Activated naive CD4-positive, alpha-beta T cell treated with anti-CD3 and anti-CD28 coated beads, Interleukin-2, amount 10 ng/mL, durations not matched to agents 7 days and 5 days (primary cell): ENCODE data around the gene TRIM2.

Experiments used
- CTCF ChIA-PET: fragments of 350-600 bp; sonication (Branson Sonifier 250); formaldehyde crosslinking; loops from one replicate; lab custom pipeline; 2021; ENCODE audit warnings: antibody characterized with exemption; lab: Charles Lee
- DNase-seq: peaks from one replicate; pipeline ENCODE4 v3.0.0-alpha.2; 2020
- H3K27ac Mint-ChIP-seq: one replicate; pipeline ENCODE4 v1.8.0; 2021; ENCODE audit warnings: mild to moderate bottlenecking, moderate library complexity, mixed read lengths
- H3K27me3 Mint-ChIP-seq: one replicate; pipeline ENCODE4 v1.8.0; 2021; ENCODE audit warnings: mild to moderate bottlenecking, mixed read lengths
- H3K36me3 Mint-ChIP-seq: one replicate; pipeline ENCODE4 v1.8.0; 2021; ENCODE audit warnings: mixed read lengths
- H3K4me1 Mint-ChIP-seq: one replicate; pipeline ENCODE4 v1.8.0; 2021; ENCODE audit warnings: mixed read lengths
- H3K4me3 Mint-ChIP-seq: one replicate; pipeline ENCODE4 v1.8.0; 2021; ENCODE audit warnings: mild to moderate bottlenecking, moderate library complexity, mixed read lengths
- H3K9me3 Mint-ChIP-seq: one replicate; pipeline ENCODE4 v1.8.0; 2021; ENCODE audit warnings: mixed read lengths

Gene TRIM2

DNA sequence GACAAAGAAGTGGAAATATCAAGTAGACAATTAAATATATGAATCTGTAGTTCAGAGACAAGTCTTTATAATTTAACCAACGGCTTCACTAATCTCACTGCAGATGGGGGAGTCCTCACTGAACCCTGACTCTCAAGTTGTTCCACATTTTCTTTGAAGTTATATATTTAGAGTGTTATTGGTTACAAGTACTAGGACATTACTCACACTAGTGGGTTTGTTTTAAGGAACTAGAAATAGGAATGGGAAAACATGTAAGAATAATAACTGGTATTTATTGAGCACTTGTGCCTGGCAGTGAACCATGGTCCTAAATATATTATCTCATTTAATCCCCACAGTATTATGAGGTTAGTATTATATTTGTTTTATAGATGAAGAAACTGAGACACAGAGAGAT lies 162.2 kb downstream of the TRIM2 start:
- H3K4me1 Mint-ChIP-seq, result peaks cover 2% of the 10 kb centered on the region
- CTCF ChIA-PET, result no interaction called here
- H3K9me3 Mint-ChIP-seq, result peaks cover 1% of the 10 kb centered on the region
- H3K27ac Mint-ChIP-seq, result no peak overlapping the region
- peaks cover 79% of the 10 kb centered on the region for H3K36me3 Mint-ChIP-seq
- DNase-seq, result no peak
- no peak overlapping the region for H3K4me3 Mint-ChIP-seq
- no peaks in the 10 kb centered on the region for H3K27me3 Mint-ChIP-seq

DNA sequence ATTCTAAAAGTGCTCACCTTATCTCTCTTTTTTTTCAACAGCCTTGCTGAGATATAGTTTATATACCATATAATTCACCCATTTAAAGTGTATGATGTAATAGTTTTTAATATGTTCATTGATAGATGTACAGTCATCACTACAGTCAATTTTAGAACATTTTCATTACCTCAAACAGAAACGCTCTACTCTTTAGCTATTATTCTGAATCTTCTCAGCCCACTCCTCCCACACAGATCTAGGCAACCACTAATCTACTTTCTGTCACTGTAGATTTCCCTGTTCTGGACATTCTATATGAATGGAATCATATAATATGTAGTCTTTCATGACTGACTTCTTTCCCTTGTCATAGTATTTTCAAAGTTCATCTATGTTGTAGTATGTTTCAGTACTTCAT lies 162.8 kb downstream of the TRIM2 start:
- no peak overlapping the region for H3K27ac Mint-ChIP-seq
- H3K4me1 Mint-ChIP-seq, result peaks cover 2% of the 10 kb centered on the region
- H3K36me3 Mint-ChIP-seq, result peaks cover 82% of the 10 kb centered on the region
- H3K9me3 Mint-ChIP-seq, result peaks cover 1% of the 10 kb centered on the region
- CTCF ChIA-PET, result no interaction called here
- DNase-seq, result no peak
- no peaks in the 10 kb centered on the region for H3K27me3 Mint-ChIP-seq
- no peak overlapping the region for H3K4me3 Mint-ChIP-seq

DNA sequence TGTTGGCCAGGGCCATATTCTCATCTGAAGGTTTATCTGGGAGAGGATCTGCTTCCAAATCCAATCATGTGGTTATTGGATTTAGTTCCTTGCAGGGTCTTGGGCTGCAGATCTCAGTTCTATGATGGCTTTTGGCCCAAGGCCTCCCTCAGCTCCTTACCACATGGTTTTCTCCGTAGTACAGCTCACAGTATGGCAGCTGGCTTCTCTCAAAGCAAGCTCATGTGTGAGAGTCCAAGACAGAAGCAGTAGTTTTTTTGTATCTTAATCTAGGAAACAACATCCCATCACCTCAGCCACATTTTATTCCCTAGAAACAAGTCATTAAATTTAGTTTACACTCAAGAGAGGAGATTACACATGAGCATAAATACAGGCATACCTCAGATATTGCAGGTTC lies 164.8 kb downstream of the TRIM2 start:
- peaks cover 82% of the 10 kb centered on the region for H3K36me3 Mint-ChIP-seq
- no peaks in the 10 kb centered on the region for H3K27me3 Mint-ChIP-seq
- H3K9me3 Mint-ChIP-seq, result peaks cover 4% of the 10 kb centered on the region
- peaks cover 2% of the 10 kb centered on the region for H3K4me1 Mint-ChIP-seq
- no peak for DNase-seq
- CTCF ChIA-PET, result no interaction called here
- H3K27ac Mint-ChIP-seq, result no peak overlapping the region
- H3K4me3 Mint-ChIP-seq, result no peak overlapping the region

DNA sequence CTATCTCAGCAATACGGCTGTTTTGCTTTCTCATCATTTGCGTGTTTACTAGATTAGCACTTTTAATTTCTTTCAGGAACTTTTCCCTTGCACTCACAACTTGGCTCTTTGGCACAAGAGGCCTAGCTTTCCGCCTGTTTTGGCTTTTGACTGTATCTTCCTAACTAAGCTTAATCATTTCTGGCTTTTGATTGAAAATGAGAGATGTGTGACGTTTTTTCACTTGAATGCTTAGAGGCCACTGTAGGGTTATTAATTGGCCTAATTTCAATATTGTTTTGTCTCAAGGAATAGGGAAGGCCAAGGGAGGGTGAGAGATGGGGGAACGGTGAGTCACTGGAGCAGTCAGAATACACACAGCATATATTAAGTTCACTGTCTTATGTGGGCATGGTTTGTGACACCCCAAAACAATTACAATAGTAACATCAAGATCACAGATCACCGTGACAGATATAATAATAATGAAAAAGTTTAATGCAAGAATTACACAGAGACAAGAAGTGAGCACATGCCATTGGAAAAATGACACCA lies 167.5 kb downstream of the TRIM2 start:
- Mint-ChIP-seq H3K36me3 (peaks cover 80% of the 10 kb centered on the region), H3K4me1 (peaks cover 2% of the 10 kb centered on the region), H3K9me3 (peaks cover 3% of the 10 kb centered on the region), H3K27me3 (no peaks in the 10 kb centered on the region), H3K27ac (no peak overlapping the region), H3K4me3 (no peak overlapping the region)
- CTCF ChIA-PET, result interaction anchor here (1.1 to 1.6 kb wide), 2 partner anchors 75 to 203 kb away, joined by 3 read pairs; no protein-coding TSS in a partner anchor
- DNase-seq, result no peak

DNA sequence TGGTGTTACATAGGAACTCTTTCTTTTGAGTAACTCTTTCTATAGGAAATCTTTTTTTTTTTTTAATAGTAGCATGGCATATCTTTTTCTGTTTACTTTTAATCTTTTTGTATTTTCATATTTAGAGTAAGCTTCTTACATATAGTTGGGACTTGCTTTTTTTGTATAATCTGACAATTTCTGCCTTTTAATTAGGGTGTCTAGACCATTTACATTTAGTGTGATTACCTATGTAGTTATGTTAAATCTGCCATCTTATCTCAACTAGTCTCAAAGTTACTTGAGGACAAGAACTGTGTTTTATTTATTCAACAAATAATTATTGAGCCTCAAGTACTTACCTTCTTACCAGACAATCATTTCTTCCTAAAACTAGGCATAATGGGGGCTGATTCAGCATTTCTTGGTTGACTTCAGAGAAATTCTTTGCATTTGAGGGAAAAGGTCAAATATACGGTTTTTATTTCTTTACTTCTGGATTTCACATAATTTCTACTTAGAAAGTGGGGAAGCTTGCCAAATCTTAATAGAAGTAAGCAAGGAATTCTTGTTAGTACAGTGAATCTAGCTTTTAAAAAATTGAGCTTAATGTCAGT lies 168.8 kb downstream of the TRIM2 start:
- H3K36me3 Mint-ChIP-seq, result peaks cover 68% of the 10 kb centered on the region
- H3K27ac Mint-ChIP-seq, result no peak overlapping the region
- H3K4me1 Mint-ChIP-seq, result peaks cover under 1% of the 10 kb centered on the region
- peaks cover 3% of the 10 kb centered on the region for H3K9me3 Mint-ChIP-seq
- CTCF ChIA-PET, result interaction anchor here (1.0 kb wide), 1 partner anchor 11 kb away, joined by 3 read pairs; no protein-coding TSS in a partner anchor
- no peak overlapping the region for H3K4me3 Mint-ChIP-seq
- no peaks in the 10 kb centered on the region for H3K27me3 Mint-ChIP-seq
- DNase-seq, result no peak

DNA sequence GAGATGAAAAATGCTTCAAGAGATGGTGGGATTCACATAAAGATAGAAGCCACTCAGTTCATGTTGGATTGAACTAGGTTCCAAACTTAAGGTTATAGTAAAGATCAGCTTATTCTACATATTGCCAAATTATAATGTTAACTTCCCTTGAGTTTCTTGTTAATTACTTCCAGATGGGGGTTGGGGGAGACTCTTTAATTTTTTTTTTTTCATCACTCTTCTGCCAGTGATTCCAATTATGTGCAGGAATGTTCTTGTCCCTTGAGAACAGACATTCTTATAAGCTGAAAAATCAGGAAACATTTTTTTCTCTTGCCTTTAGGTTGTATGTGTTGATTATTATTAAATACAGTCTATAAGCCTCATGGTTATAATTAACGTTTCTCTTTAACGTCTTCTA lies 170.2 kb downstream of the TRIM2 start:
- Mint-ChIP-seq H3K27me3 (no peaks in the 10 kb centered on the region), H3K9me3 (peaks cover 3% of the 10 kb centered on the region), H3K4me1 (no peaks in the 10 kb centered on the region), H3K36me3 (peaks cover 57% of the 10 kb centered on the region), H3K27ac (no peak overlapping the region), H3K4me3 (no peak overlapping the region)
- DNase-seq, result no peak
- CTCF ChIA-PET, result interaction anchor here (0.6 kb wide), 1 partner anchor 29 kb away, joined by 3 read pairs; no protein-coding TSS in a partner anchor

DNA sequence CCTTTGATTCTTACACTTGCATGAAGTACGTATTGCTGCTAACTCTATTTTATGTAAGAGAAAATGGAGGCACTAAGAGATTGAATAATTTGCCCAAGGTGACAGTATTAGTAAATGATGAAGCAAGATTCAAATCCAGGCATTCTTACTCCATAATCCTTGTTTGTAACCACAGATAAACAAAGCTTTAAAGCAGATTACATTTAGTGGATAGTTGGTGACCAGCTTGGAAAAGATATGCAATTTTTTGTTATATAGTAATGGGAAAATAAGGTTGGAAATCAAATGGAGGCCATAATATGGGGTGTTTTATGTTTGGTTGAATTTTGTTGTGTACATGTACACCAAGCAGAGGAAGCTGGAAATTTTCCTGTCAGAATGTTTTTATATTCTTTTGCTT lies 171.1 kb downstream of the TRIM2 start:
- peaks cover 48% of the 10 kb centered on the region for H3K36me3 Mint-ChIP-seq
- H3K4me3 Mint-ChIP-seq, result no peak overlapping the region
- H3K27me3 Mint-ChIP-seq, result no peaks in the 10 kb centered on the region
- peaks cover 3% of the 10 kb centered on the region for H3K9me3 Mint-ChIP-seq
- CTCF ChIA-PET, result no interaction called here
- H3K4me1 Mint-ChIP-seq, result no peaks in the 10 kb centered on the region
- DNase-seq, result no peak
- H3K27ac Mint-ChIP-seq, result no peak overlapping the region

DNA sequence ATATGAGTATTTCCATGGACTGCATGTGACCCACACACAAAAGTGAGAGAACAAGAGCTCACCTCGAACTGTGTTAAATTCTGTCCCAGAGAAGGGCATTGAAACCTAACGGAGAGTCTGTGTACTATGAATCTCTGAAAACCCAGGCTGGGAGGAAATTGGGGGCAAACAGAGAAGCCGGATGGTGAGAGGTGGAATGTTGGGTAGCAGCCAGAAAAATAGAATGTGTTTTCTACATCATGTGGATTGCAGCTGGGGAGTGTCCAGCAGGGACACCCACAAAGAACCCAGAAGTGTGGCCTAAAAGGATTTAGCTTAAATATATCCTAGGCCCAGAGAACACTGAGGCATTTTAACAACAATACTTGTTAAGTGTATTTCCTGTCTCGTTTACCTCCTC lies 178.9 kb downstream of the TRIM2 start:
- H3K4me3 Mint-ChIP-seq, result no peak overlapping the region
- peaks cover 10% of the 10 kb centered on the region for H3K36me3 Mint-ChIP-seq
- H3K9me3 Mint-ChIP-seq, result no peaks in the 10 kb centered on the region
- no peak overlapping the region for H3K27ac Mint-ChIP-seq
- no peaks in the 10 kb centered on the region for H3K4me1 Mint-ChIP-seq
- no peaks in the 10 kb centered on the region for H3K27me3 Mint-ChIP-seq
- CTCF ChIA-PET, result no interaction called here
- DNase-seq, result no peak

DNA sequence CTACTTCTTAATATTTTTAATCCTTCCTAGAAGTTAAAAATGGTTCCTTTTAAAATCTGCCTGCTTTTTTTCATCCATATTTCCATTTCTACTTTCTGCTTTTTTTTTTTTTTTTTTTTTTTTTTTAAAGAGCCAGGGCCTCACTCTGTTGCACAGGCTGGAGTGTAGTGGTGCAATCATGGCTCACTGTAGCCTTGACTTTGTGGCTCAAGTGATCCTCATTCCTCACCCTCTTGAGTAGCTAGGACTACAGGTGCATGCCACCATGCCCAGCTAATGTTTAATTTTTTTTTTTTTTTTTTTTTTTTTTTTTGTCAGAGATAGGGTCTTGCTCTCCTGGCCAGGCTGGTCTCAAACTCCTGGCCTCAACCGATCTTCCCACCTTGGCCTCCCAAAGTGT lies 179.9 kb downstream of the TRIM2 start:
- H3K36me3 Mint-ChIP-seq, result peaks cover 10% of the 10 kb centered on the region
- H3K27ac Mint-ChIP-seq, result no peak overlapping the region
- H3K4me3 Mint-ChIP-seq, result no peak overlapping the region
- H3K4me1 Mint-ChIP-seq, result no peaks in the 10 kb centered on the region
- H3K9me3 Mint-ChIP-seq, result no peaks in the 10 kb centered on the region
- CTCF ChIA-PET, result no interaction called here
- no peak for DNase-seq
- H3K27me3 Mint-ChIP-seq, result no peaks in the 10 kb centered on the region

DNA sequence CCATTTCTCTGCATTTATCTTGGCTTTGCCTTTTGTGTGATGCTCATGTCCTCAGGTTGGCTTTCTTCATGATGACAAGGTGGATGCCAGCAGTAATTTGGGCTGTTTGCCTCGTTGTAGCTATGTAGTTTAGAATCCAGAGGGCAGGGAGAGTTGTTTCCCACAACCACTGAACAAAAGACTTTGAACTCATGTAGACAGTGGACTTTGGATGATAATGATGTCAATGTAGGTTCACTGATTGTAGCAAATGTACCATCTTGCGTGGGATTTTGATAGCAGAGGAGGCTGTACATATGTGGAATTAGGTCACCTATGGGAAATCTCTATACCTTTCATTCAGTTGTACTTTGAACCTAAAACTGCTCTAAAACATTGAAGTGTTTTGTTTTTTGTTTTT lies 181.5 kb downstream of the TRIM2 start:
- no peak for DNase-seq
- Mint-ChIP-seq H3K36me3 (peaks cover 10% of the 10 kb centered on the region), H3K27ac (no peak overlapping the region), H3K27me3 (no peaks in the 10 kb centered on the region), H3K4me3 (no peak overlapping the region), H3K4me1 (no peaks in the 10 kb centered on the region), H3K9me3 (no peaks in the 10 kb centered on the region)
- CTCF ChIA-PET, result no interaction called here

DNA sequence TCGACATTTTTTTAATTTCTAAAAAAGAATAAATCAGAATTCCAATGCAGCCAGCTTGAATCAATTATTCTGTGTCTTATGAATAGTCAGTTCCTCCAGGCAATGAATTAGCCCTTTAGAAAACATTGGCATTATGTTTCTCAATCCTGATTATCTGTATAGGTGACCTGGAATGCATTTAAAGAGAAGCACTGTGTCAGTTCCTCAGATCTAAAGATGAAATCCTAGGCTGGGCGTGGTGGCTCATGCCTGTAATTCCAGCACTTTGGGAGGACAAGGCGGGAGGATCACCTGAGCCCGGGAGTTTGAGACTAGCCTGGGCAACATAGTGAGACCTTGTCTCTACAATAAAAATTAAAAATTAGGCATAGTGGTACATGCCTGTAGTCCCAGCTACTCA lies 183.7 kb downstream of the TRIM2 start:
- DNase-seq, result no peak
- Mint-ChIP-seq H3K9me3 (no peaks in the 10 kb centered on the region), H3K27me3 (no peaks in the 10 kb centered on the region), H3K4me1 (no peaks in the 10 kb centered on the region), H3K36me3 (peaks cover 18% of the 10 kb centered on the region), H3K4me3 (no peak overlapping the region), H3K27ac (no peak overlapping the region)
- CTCF ChIA-PET, result no interaction called here
